HEK293 (cell line): ENCODE results near the gene TOMM34.

Experiments
- CTCF ChIA-PET: fragments of 350-600 bp; formaldehyde crosslinking; extraction: SDS; loops from one replicate; lab custom pipeline; 2021; ENCODE audit warnings: antibody characterized with exemption; lab: Yijun Ruan, JAX
- POLR2A ChIA-PET: fragments of 300-600 bp; formaldehyde crosslinking; extraction: SDS; loops from one replicate; lab custom pipeline; 2020; ENCODE audit warnings: antibody characterized with exemption, inconsistent platforms; lab: Yijun Ruan, JAX
- H3K27ac ChIP-seq: fragments of 200-500 bp; sonication (Bioruptor generic); 2 replicates; pipeline ENCODE4 v1.5.1; 2014; ENCODE audit warnings: low read depth, low read length, control low read depth, inconsistent platforms; ENCODE audit errors: extremely low read depth
- H3K36me3 ChIP-seq, 2 experiments: fragments of 200-500 bp in 1 of 2; sonication (Bioruptor generic) in 1 of 2; 1 replicate in 1 of 2; 2 replicates in 1 of 2; pipeline ENCODE4 v1.5.1; 2014 to 2017; ENCODE audit warnings: inconsistent platforms in 2 of 2, low read length in 2 of 2; ENCODE audit not compliant: control insufficient read depth in 2 of 2, insufficient read depth in 1 of 2
- H3K4me1 ChIP-seq: fragments of 200-500 bp; sonication (Bioruptor generic); 2 replicates; pipeline ENCODE4 v1.5.1; 2014; ENCODE audit warnings: mild to moderate bottlenecking, low read length, inconsistent platforms; ENCODE audit not compliant: control insufficient read depth, insufficient read depth
- H3K4me3 ChIP-seq: 2 replicates; pipeline ENCODE4 v1.5.1; 2011; ENCODE audit warnings: low read depth, mild to moderate bottlenecking, control low read depth, low read length, moderate library complexity
- H3K9me3 ChIP-seq: fragments of 200-500 bp; sonication (Bioruptor generic); 2 replicates; pipeline ENCODE4 v1.5.1; 2014; ENCODE audit warnings: low read depth, low read length, inconsistent platforms; ENCODE audit not compliant: control insufficient read depth, insufficient read depth
- MEIS1 ChIP-seq: sonication (generic); formaldehyde crosslinking; IDR thresholded peaks from 2 replicates; pipeline ENCODE4 v1.8.1; 2022; ENCODE audit warnings: missing genetic modification reagents, mild to moderate bottlenecking, borderline replicate concordance
- SP2 ChIP-seq: fragments of 450-650 bp; formaldehyde crosslinking; IDR thresholded peaks from 2 replicates; pipeline ENCODE4 v1.5.1; 2016; ENCODE audit warnings: missing biosample characterization, missing genetic modification characterization
- WT1 ChIP-seq: fragments of 450-650 bp; formaldehyde crosslinking; IDR thresholded peaks from 2 replicates; pipeline ENCODE4 v1.5.1; 2016; ENCODE audit warnings: missing biosample characterization, missing genetic modification characterization
- ZBTB10 ChIP-seq: fragments of 450-650 bp; formaldehyde crosslinking; IDR thresholded peaks from 2 replicates; pipeline ENCODE4 v1.5.1; 2016; ENCODE audit warnings: missing biosample characterization, missing genetic modification characterization
- ZFP37 ChIP-seq: fragments of 450-650 bp; formaldehyde crosslinking; IDR thresholded peaks from 2 replicates; pipeline ENCODE4 v1.5.1; 2016; ENCODE audit warnings: missing biosample characterization, missing genetic modification characterization
- ZFP69B ChIP-seq: fragments of 450-650 bp; formaldehyde crosslinking; IDR thresholded peaks from 2 replicates; pipeline ENCODE4 v1.5.1; 2016; ENCODE audit warnings: missing biosample characterization, missing genetic modification characterization
- ZNF146 ChIP-seq: fragments of 450-650 bp; formaldehyde crosslinking; IDR thresholded peaks from 2 replicates; pipeline ENCODE4 v1.5.1; 2016; ENCODE audit warnings: missing biosample characterization, missing genetic modification characterization
- ZNF175 ChIP-seq: fragments of 450-650 bp; formaldehyde crosslinking; IDR thresholded peaks from 2 replicates; pipeline ENCODE4 v1.5.1; 2016; ENCODE audit warnings: missing biosample characterization, missing genetic modification characterization
- ZNF266 ChIP-seq: fragments of 450-650 bp; formaldehyde crosslinking; IDR thresholded peaks from 2 replicates; pipeline ENCODE4 v1.5.1; 2016; ENCODE audit warnings: missing biosample characterization, missing genetic modification characterization, low read depth
- ZNF274 ChIP-seq, 2 experiments: fragments of 200-500 bp in 1 of 2; fragments of 450-650 bp in 1 of 2; sonication (Bioruptor generic) in 1 of 2; formaldehyde crosslinking in 1 of 2; IDR thresholded peaks; 2 replicates each; pipeline versions ENCODE4 v1.5.1 to v1.6.1; 2014 to 2016; ENCODE audit warnings: borderline replicate concordance in 1 of 2, inconsistent platforms in 1 of 2, low read length in 1 of 2, missing biosample characterization in 1 of 2, missing genetic modification characterization in 1 of 2
- ZNF280D ChIP-seq: fragments of 450-650 bp; formaldehyde crosslinking; IDR thresholded peaks from 2 replicates; pipeline ENCODE4 v1.5.1; 2016; ENCODE audit warnings: missing biosample characterization, missing genetic modification characterization
- ZNF423 ChIP-seq: fragments of 450-650 bp; formaldehyde crosslinking; IDR thresholded peaks from 2 replicates; pipeline ENCODE4 v1.5.1; 2016; ENCODE audit warnings: missing biosample characterization, missing genetic modification characterization
- ZNF510 ChIP-seq: fragments of 450-650 bp; formaldehyde crosslinking; IDR thresholded peaks from 2 replicates; pipeline ENCODE4 v1.5.1; 2018; ENCODE audit warnings: mild to moderate bottlenecking, missing genetic modification characterization, missing biosample characterization; ENCODE audit not compliant: insufficient replicate concordance
- ZNF513 ChIP-seq: fragments of 450-650 bp; IDR thresholded peaks from 2 replicates; pipeline ENCODE4 v1.5.1; 2018; ENCODE audit warnings: missing biosample characterization, missing genetic modification characterization
- ZNF514 ChIP-seq: fragments of 450-650 bp; formaldehyde crosslinking; IDR thresholded peaks from 2 replicates; pipeline ENCODE4 v1.5.1; 2016; ENCODE audit warnings: missing biosample characterization, missing genetic modification characterization
- ZNF561 ChIP-seq: fragments of 450-650 bp; IDR thresholded peaks from 2 replicates; pipeline ENCODE4 v1.5.1; 2018; ENCODE audit warnings: missing biosample characterization, missing genetic modification characterization, borderline replicate concordance
- ZNF654 ChIP-seq: fragments of 450-650 bp; formaldehyde crosslinking; IDR thresholded peaks from 2 replicates; pipeline ENCODE4 v1.5.1; 2016; ENCODE audit warnings: low read depth, missing biosample characterization, missing genetic modification characterization
- ZNF664 ChIP-seq: fragments of 450-650 bp; formaldehyde crosslinking; IDR thresholded peaks from 2 replicates; pipeline ENCODE4 v1.5.1; 2016; ENCODE audit warnings: missing biosample characterization, missing genetic modification characterization
- ZNF776 ChIP-seq: fragments of 450-650 bp; formaldehyde crosslinking; IDR thresholded peaks from 2 replicates; pipeline ENCODE4 v1.5.0; 2017; ENCODE audit warnings: missing biosample characterization, missing genetic modification characterization, borderline replicate concordance

Gene TOMM34

DNA sequence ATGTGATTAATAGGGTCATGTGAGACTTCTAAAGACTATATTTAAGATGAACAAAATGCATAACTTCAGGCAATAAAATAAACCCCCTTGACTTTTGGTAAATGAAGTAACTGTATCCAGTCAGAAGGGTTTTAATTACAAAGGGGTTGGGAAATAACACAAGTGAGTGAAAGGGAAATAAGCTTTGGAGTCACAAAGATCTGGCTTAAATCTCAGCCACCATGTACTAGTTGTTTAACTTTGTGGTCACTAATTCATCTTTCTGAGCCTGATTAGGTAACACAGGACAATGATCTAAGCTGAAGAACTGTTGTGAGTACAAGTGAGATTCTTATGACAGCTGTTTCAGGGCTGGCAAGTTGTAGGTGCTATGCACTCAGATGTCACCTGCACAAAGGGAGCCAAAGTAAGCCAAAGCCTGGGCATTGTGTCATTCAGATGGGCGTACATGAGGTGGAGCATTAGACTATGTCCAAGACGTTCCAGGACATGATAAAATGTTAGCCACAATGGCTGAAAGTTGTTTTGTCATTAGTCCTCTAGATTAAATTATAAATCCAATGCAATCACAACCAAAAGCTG is 13.8 kb downstream of the TOMM34 start (continued):
- TF ChIP-seq ZNF280D (tag by site-specific recombination): no peak
- TF ChIP-seq, all 188 proteins: peak for 0

- TF ChIP-seq ZNF561 (tag by site-specific recombination) (no peak), ZFP69B (tag by site-specific recombination) (no peak), ZNF266 (tag by site-specific recombination) (no peak), ZNF510 (tag by site-specific recombination) (no peak), ZNF175 (tag by site-specific recombination) (no peak), ZNF274 (IDR thresholded peaks at IDR 0.05; ENCODE audit: low read length) (no peak), ZNF274 (tag by site-specific recombination; IDR thresholded peaks at IDR 0.05; ENCODE audit: borderline replicate concordance) (no peak), ZNF423 (tag by site-specific recombination) (no peak), MEIS1 (CRISPR knock-in tag) (no peak), ZNF513 (tag by site-specific recombination) (no peak), ZNF654 (tag by site-specific recombination) (no peak), ZNF146 (no peak), ZNF514 (tag by site-specific recombination) (no peak), ZBTB10 (tag by site-specific recombination) (no peak), SP2 (tag by site-specific recombination) (no peak), ZFP37 (tag by site-specific recombination) (no peak), ZNF776 (tag by site-specific recombination) (no peak), ZNF664 (tag by site-specific recombination) (no peak), WT1 (tag by site-specific recombination) (no peak)
- Histone ChIP-seq H3K27ac (no peak overlapping the region), H3K9me3 (no peaks in the 10 kb centered on the region), H3K36me3 (peaks cover 22 to 98% of the 10 kb centered on the region in 2 experiments), H3K4me3 (no peak overlapping the region), H3K4me1 (no peaks in the 10 kb centered on the region)
- ChIA-PET CTCF (interaction anchor here (0.7 to 1.1 kb wide), 2 partner anchors 18 to 155 kb away, joined by 3 to 4 read pairs; no protein-coding TSS in a partner anchor), POLR2A (no interaction called here)
These were observed 14.9 kb downstream of the TOMM34 start for GRCh38 chr20:44945261-44945660.
